Measurements from ENCODE around the gene WDR90.
A peak's percentile ranks its signal among the peaks of the same experiment; 100 is the strongest.

Gene WDR90

GRCh38 chr16:661184-661821, 12.1 kb downstream of the WDR90 start:
- no peak for DNase-seq

GRCh38 chr16:662095-662494, 12.9 kb downstream of the WDR90 start:
- no peak for DNase-seq

- no peak for DNase-seq
These were observed 13.4 kb downstream of the WDR90 start for GRCh38 chr16:662597-662996.

GRCh38 chr16:666572-666971, 17.4 kb downstream of the WDR90 start:
- DNase-seq: no peak

GRCh38 chr16:667113-667779, 18.1 kb downstream of the WDR90 start:
- DNase-seq: no peak

GRCh38 chr16:667780-668518, 18.8 kb downstream of the WDR90 start, which contains the start of gene RHOT2:
Gene RHOT2 (plus strand): TSS chr16:668132. CDS start chr16:668200, 68 bp downstream.
- DNase-seq: peak; percentile 90

GRCh38 chr16:668519-669171, 19.5 kb downstream of the WDR90 start:
- no peak for DNase-seq

GRCh38 chr16:669666-670065, 20.5 kb downstream of the WDR90 start:
- no peak for DNase-seq

GRCh38 chr16:670485-671352, 21.6 kb downstream of the WDR90 start:
- no peak for DNase-seq

GRCh38 chr16:671353-672131, 22.4 kb downstream of the WDR90 start:
- DNase-seq: no peak

GRCh38 chr16:672371-672770, 23.2 kb downstream of the WDR90 start:
- DNase-seq: no peak

GRCh38 chr16:672851-673250, 23.7 kb downstream of the WDR90 start:
- DNase-seq: no peak

GRCh38 chr16:673399-673991, 24.3 kb downstream of the WDR90 start:
- DNase-seq: no peak

- no peak for DNase-seq
These were observed 25.2 kb downstream of the WDR90 start for GRCh38 chr16:674214-674881.

GRCh38 chr16:674968-675883, 26.1 kb downstream of the WDR90 start, which contains the start of gene RHBDL1:
Gene RHBDL1 (plus strand): TSS chr16:675671. CDS start chr16:675791, 120 bp downstream.
- no peak for DNase-seq

- no peak for DNase-seq
These were observed 26.9 kb downstream of the WDR90 start for GRCh38 chr16:675884-676564.

GRCh38 chr16:676565-676902, 27.4 kb downstream of the WDR90 start:
- DNase-seq: no peak

GRCh38 chr16:676913-677312, 27.7 kb downstream of the WDR90 start:
- no peak for DNase-seq

All from GDM1 (cell line).